H9 (cell line): ENCODE results near the gene ODAD3. TPM values are rescaled to one million over a fixed set of nuclear protein-coding genes. Genes with fewer than 3 reads are reported as not detected.
"Not testable (repeated sequence)": the region's sequence is repeated elsewhere in the genome, so short reads cannot be mapped to it uniquely, and the experiment has no call there.

Experiments used
- DNase-seq: peaks from one replicate; pipeline ENCODE4 v3.0.0-alpha.2; 2017
- H2AFZ ChIP-seq: one replicate; pipeline ENCODE4 v1.6.1; 2013; ENCODE audit warnings: mild to moderate bottlenecking, low read length, control low read depth, moderate library complexity
- H2AK5ac ChIP-seq: 2 replicates; pipeline ENCODE4 v1.6.1; 2013; ENCODE audit warnings: low read length, control low read depth, mixed read lengths; ENCODE audit not compliant: insufficient read length
- H2BK120ac ChIP-seq: one replicate; pipeline ENCODE4 v1.6.1; 2013; ENCODE audit warnings: low read depth, mild to moderate bottlenecking, low read length, control low read depth, inconsistent platforms; ENCODE audit not compliant: poor library complexity, severe bottlenecking
- H2BK12ac ChIP-seq: 2 replicates; pipeline ENCODE4 v1.6.1; 2013; ENCODE audit warnings: low read length, control low read depth, mixed read lengths, low read depth; ENCODE audit not compliant: insufficient read length
- H2BK15ac ChIP-seq: 2 replicates; pipeline ENCODE4 v1.6.1; 2013; ENCODE audit warnings: low read depth, low read length, control low read depth
- H2BK20ac ChIP-seq: one replicate; pipeline ENCODE4 v1.6.1; 2013; ENCODE audit warnings: low read depth, mild to moderate bottlenecking, low read length, control low read depth, inconsistent platforms; ENCODE audit not compliant: poor library complexity, severe bottlenecking
- H2BK5ac ChIP-seq: 2 replicates; pipeline ENCODE4 v1.6.1; 2013; ENCODE audit warnings: low read length, control low read depth, mixed read lengths; ENCODE audit not compliant: insufficient read length
- H3K14ac ChIP-seq: 2 replicates; pipeline ENCODE4 v1.6.1; 2013; ENCODE audit warnings: low read length, control low read depth; ENCODE audit not compliant: insufficient read depth
- H3K18ac ChIP-seq: 2 replicates; pipeline ENCODE4 v1.6.1; 2013; ENCODE audit warnings: low read depth, mild to moderate bottlenecking, mixed read lengths, low read length, control low read depth; ENCODE audit not compliant: insufficient read length
- H3K23ac ChIP-seq: 2 replicates; pipeline ENCODE4 v1.6.1; 2013; ENCODE audit warnings: low read length, control low read depth, mixed read lengths, low read depth; ENCODE audit not compliant: insufficient read length
- H3K23me2 ChIP-seq: 2 replicates; pipeline ENCODE4 v1.6.1; 2013; ENCODE audit warnings: low read depth, mild to moderate bottlenecking, mixed read lengths, low read length, control low read depth; ENCODE audit not compliant: insufficient read length, poor library complexity, severe bottlenecking
- H3K27ac ChIP-seq: 2 replicates; pipeline ENCODE4 v1.5.1; 2013; ENCODE audit warnings: low read length, control low read depth, mixed read lengths, low read depth; ENCODE audit not compliant: insufficient read length
- H3K27me3 ChIP-seq: 2 replicates; pipeline ENCODE4 v1.6.1; 2013; ENCODE audit warnings: low read length, control low read depth, inconsistent platforms; ENCODE audit not compliant: insufficient read depth
- H3K4ac ChIP-seq: 2 replicates; pipeline ENCODE4 v1.6.1; 2013; ENCODE audit warnings: low read depth, mild to moderate bottlenecking, control low read depth, inconsistent platforms, low read length, moderate library complexity
- H3K4me1 ChIP-seq: 2 replicates; pipeline ENCODE4 v1.6.1; 2013; ENCODE audit warnings: low read length, control low read depth, inconsistent platforms; ENCODE audit not compliant: insufficient read depth
- H3K4me2 ChIP-seq: 2 replicates; pipeline ENCODE4 v1.6.1; 2013; ENCODE audit warnings: low read length, control low read depth, mixed read lengths; ENCODE audit not compliant: insufficient read length, insufficient read depth
- H3K56ac ChIP-seq: 2 replicates; pipeline ENCODE4 v1.6.1; 2013; ENCODE audit warnings: low read depth, mild to moderate bottlenecking, mixed read lengths, low read length, control low read depth; ENCODE audit not compliant: insufficient read length
- H3K79me1 ChIP-seq: 2 replicates; pipeline ENCODE4 v1.6.1; 2013; ENCODE audit warnings: low read depth, mild to moderate bottlenecking, moderate library complexity, low read length, control low read depth, inconsistent platforms; ENCODE audit not compliant: insufficient read depth, poor library complexity, severe bottlenecking
- H3K79me2 ChIP-seq: 2 replicates; pipeline ENCODE4 v1.6.1; 2013; ENCODE audit warnings: low read length, control low read depth, inconsistent platforms; ENCODE audit not compliant: insufficient read depth
- H3K9ac ChIP-seq: 2 replicates; pipeline ENCODE4 v1.6.1; 2013; ENCODE audit warnings: low read length, control low read depth, mixed read lengths; ENCODE audit not compliant: insufficient read length; ENCODE audit errors: extremely low read depth
- H3K9me3 ChIP-seq: one replicate; pipeline ENCODE4 v1.6.1; 2013; ENCODE audit warnings: low read depth, low read length, inconsistent platforms; ENCODE audit not compliant: control insufficient read depth
- H3T11ph ChIP-seq: one replicate; pipeline ENCODE4 v1.6.1; 2013; ENCODE audit warnings: mild to moderate bottlenecking, low read length, control low read depth, inconsistent platforms
- H4K20me1 ChIP-seq: one replicate; pipeline ENCODE4 v1.6.1; 2013; ENCODE audit not compliant: control insufficient read depth, insufficient read length, insufficient read depth
- H4K5ac ChIP-seq: 2 replicates; pipeline ENCODE4 v1.6.1; 2013; ENCODE audit warnings: low read depth, mild to moderate bottlenecking, mixed read lengths, low read length, control low read depth; ENCODE audit not compliant: insufficient read length
- H4K8ac ChIP-seq: replicated peaks from 2 replicates; pipeline ENCODE4 v1.6.1; 2013; ENCODE audit warnings: low read length, control low read depth, mixed read lengths, low read depth; ENCODE audit not compliant: insufficient read length
- H4K91ac ChIP-seq: 2 replicates; pipeline ENCODE4 v1.6.1; 2013; ENCODE audit warnings: low read depth, mild to moderate bottlenecking, moderate library complexity, mixed read lengths, low read length, control low read depth; ENCODE audit not compliant: insufficient read length
- H3K27ac Mint-ChIP-seq, 3 experiments: 2 replicates in 2 of 3; 3 replicates in 1 of 3; pipeline ENCODE4 v1.8.0; 2020 to 2021; ENCODE audit warnings: mixed read lengths in 3 of 3, mild to moderate bottlenecking in 1 of 3, moderate library complexity in 1 of 3
- H3K27me3 Mint-ChIP-seq: 2 replicates; pipeline ENCODE4 v1.8.0; 2021; ENCODE audit warnings: low read depth, mild to moderate bottlenecking, moderate library complexity, mixed read lengths
- H3K36me3 Mint-ChIP-seq, 3 experiments: 2 replicates in 2 of 3; 3 replicates in 1 of 3; pipeline ENCODE4 v1.8.0; 2020 to 2021; ENCODE audit warnings: low read depth in 3 of 3, mixed read lengths in 3 of 3; ENCODE audit not compliant: insufficient read depth in 1 of 3
- H3K4me1 Mint-ChIP-seq, 2 experiments: 2 replicates each; pipeline ENCODE4 v1.8.0; 2020; ENCODE audit warnings: mixed read lengths in 2 of 2
- H3K4me3 Mint-ChIP-seq, 2 experiments: 2 replicates in 1 of 2; 3 replicates in 1 of 2; pipeline ENCODE4 v1.8.0; 2020 to 2021; ENCODE audit warnings: mild to moderate bottlenecking in 2 of 2, mixed read lengths in 2 of 2, moderate library complexity in 1 of 2
- H3K9me3 Mint-ChIP-seq, 2 experiments: 2 replicates in 1 of 2; 3 replicates in 1 of 2; pipeline ENCODE4 v1.8.0; 2020; ENCODE audit warnings: mild to moderate bottlenecking in 2 of 2, mixed read lengths in 2 of 2, moderate library complexity in 1 of 2
- CTCF ChIP-seq: fragments of 200-600 bp; sonication (generic); conservative IDR thresholded peaks from 3 replicates; pipeline ENCODE4 v1.8.0; 2021; ENCODE audit warnings: antibody characterized with exemption, mild to moderate bottlenecking
- WGBS: extraction: QIAGEN DNeasy Blood & Tissue Kit; methylation state at CpG from one replicate; pipeline ENCODE4 v1.1.7; 2013; ENCODE audit warnings: missing lambda C conversion rate, low lambda C conversion rate, mixed read lengths; ENCODE audit not compliant: insufficient read length; ENCODE audit errors: extremely low coverage; 5-methylcytosine and 5-hydroxymethylcytosine counted together
- total RNA-seq: library from RNA; stranded (reverse); gene quantifications from 2 replicates; pipeline ENCODE4 v1.2.1, GENCODE V29; 2021

ODAD3 gene
- total RNA-seq, 1 experiment from 2014 or later, result 2.5 TPM

GRCh38 chr19:11456659-11457058, 21.7 kb upstream of the ODAD3 start:
- Histone ChIP-seq H3K23ac (no peak overlapping the region), H4K91ac (no peak overlapping the region), H3K79me2 (no peaks in the 10 kb centered on the region), H3K14ac (no peak overlapping the region), H3K56ac (no peak overlapping the region), H2BK15ac (no peak overlapping the region), H2AFZ (no peak overlapping the region), H3K4me2 (no peak overlapping the region), H2BK20ac (no peak overlapping the region), H3K23me2 (no peaks in the 10 kb centered on the region), H2AK5ac (no peak overlapping the region), H3K27me3 (no peaks in the 10 kb centered on the region), H2BK120ac (no peak overlapping the region), H2BK5ac (no peak overlapping the region), H3K27ac (no peak overlapping the region), H3K4ac (no peak overlapping the region), H3T11ph (no peak overlapping the region), H4K20me1 (no peaks in the 10 kb centered on the region), H2BK12ac (no peak overlapping the region), H3K4me1 (no peaks in the 10 kb centered on the region), H3K18ac (no peak overlapping the region), H3K9me3 (no peaks in the 10 kb centered on the region), H4K5ac (no peak overlapping the region), H3K9ac (no peak overlapping the region), H4K8ac (no peak overlapping the region), H3K79me1 (no peaks in the 10 kb centered on the region)
- no peak for DNase-seq
- no CpG with 5 or more reads among the region's 7 CpGs for WGBS
- Mint-ChIP-seq H3K4me1 (peaks cover 20 to 39% of the 10 kb centered on the region in 2 experiments), H3K27me3 (peaks cover 4% of the 10 kb centered on the region; the same call in 1 of the 2 replicates), H3K36me3 (no peaks in the 10 kb centered on the region), H3K9me3 (no peaks in the 10 kb centered on the region; a peak in 2 of 5 replicates), H3K27ac (no peak overlapping the region), H3K4me3 (no peak overlapping the region)
- TF ChIP-seq CTCF, result no peak

- H3K4ac ChIP-seq, H2AK5ac ChIP-seq, H3K27ac Mint-ChIP-seq, H3K9ac ChIP-seq, DNase-seq, H4K91ac ChIP-seq, H3K79me2 ChIP-seq, H2BK15ac ChIP-seq, H3K18ac ChIP-seq, H3K9me3 ChIP-seq, H3K56ac ChIP-seq, H3K23ac ChIP-seq, H2BK120ac ChIP-seq, H2AFZ ChIP-seq, H2BK20ac ChIP-seq, H3K27ac ChIP-seq, H3K23me2 ChIP-seq, H2BK12ac ChIP-seq, H3K4me2 ChIP-seq, H3K27me3 Mint-ChIP-seq, H4K5ac ChIP-seq, H3K79me1 ChIP-seq, H3K36me3 Mint-ChIP-seq, H2BK5ac ChIP-seq, H4K20me1 ChIP-seq, H3K4me3 Mint-ChIP-seq, H3T11ph ChIP-seq, H4K8ac ChIP-seq, H3K4me1 ChIP-seq, H3K14ac ChIP-seq, H3K9me3 Mint-ChIP-seq, H3K27me3 ChIP-seq: not testable (repeated sequence)
- H3K4me1 Mint-ChIP-seq, result peaks cover 20 to 45% of the 10 kb centered on the region in 2 experiments
- no CpG with 5 or more reads among the region's 9 CpGs for WGBS
Observed at GRCh38 chr19:11455233-11455554, 20.3 kb upstream of the ODAD3 start.
